ENCODE results near the gene CUEDC2.

Gene CUEDC2, protein sequence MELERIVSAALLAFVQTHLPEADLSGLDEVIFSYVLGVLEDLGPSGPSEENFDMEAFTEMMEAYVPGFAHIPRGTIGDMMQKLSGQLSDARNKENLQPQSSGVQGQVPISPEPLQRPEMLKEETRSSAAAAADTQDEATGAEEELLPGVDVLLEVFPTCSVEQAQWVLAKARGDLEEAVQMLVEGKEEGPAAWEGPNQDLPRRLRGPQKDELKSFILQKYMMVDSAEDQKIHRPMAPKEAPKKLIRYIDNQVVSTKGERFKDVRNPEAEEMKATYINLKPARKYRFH

DNA sequence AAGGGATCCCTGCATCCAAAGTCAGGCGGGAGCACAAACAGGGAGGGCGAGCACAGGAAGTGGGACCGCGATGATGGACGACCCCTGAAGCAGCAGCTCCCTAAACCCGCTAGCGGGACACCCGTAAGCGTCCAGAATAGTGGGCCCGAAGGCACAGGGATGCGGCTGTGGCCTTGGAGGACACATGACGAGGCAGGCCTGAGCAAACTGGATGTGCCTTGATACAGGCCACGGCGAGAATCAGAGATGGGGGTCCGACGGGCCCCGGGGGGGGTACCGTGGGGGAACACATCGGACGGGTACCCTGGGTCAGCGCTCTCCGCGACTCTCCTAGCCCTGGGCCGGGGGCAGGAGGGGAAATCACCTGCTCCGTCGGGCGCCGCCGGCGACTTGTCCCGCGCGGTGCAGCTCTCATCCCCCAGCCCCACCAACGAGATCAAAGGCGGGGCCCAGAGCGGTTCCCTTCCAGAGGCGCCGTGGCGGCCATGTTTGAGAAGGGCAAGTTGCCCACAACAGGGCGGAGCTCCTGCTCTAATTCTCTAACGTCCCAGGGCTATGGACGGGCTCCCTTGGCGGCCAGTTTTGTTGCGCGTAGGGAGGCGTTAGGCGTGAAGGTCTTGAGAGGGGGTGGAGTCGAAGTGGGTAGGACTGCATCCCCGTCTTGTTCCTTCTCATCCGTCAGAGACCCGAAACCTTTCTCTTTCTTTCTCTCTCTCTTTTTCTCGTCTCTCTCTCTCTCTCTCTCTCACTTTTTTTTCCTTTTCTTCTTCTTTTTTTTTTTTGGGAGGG, at the start of gene CUEDC2:
Gene CUEDC2 (minus strand): TSS at position 413 of the 789 bp plus-strand sequence. CDS start 7,386 bp downstream, outside the sequence.
- DNase-seq: peak; percentile 82 to 96 (median 88)

DNA sequence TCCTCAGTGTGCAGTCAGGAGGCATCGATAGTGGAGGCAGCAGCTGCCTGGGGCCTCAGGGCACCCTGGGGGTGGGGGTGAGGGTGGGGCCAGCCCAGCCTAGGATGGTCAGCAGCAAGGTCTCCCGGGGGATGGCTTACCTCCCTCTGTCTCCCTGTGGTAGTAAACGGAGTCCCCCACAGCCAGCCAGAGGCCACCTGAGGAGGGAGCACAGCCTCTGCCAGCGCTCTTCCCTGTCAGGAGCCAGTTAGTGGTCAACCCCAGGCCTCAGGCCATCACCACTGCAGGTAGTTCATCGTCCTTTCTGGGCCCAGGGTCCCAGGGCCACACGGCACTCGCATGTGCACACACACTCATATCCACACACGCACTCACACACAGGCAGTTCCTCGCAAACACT, 48.0 kb upstream of the CUEDC2 start:
- DNase-seq: no peak

DNA sequence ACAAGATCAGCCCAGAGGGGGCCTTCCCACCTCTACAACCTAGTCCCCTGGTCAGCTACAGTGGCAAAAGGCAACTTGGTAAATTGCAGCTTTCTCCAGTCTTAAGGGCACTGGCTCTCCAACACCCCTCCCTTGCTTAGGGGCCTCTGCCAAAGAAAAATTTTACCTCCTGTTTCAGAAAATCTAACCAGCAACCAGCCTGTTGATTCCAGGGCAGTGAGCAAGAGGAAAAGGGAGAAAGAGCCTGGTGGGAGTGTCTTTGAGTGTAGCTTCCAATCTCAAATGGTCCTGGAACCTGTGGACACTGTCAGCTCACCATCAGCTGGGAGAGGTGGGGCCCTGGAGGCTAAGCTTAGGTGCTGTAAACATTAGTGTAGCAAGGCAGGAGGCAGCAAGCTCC, 47.3 kb upstream of the CUEDC2 start:
- DNase-seq: no peak

DNA sequence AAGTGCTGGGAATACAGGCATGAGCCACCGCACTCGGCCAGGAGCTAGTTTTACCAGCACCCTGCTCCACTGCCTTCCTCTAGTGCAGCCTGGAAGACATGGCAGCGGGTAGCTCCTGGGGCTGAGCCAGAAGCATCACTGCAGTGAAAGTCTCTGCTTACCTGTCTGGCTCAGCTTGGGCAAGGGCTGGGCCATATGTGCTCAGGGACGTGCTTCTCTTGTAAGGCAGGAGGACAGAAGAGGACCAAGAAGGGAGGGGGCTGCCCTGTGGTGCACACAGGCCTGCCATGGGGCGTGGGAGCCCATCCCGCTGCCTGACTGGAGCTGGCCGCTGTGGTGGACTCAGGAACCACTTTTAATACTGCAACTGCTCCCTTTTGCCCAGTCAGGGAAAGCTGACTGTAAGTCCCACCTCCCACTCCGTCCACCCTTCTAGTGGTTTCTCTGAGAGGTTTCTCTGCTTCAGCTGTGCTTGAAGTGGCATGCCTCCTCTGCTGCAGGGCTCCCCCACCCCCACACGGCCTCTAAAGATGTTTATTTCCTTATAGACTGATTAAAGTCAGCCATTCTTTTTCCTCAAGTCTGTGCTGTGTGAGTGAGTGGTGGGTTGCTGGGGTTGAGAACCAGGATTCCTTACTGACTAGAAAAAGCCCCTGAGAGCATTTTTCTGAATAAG, 44.2 kb upstream of the CUEDC2 start:
- no peak for DNase-seq

DNA sequence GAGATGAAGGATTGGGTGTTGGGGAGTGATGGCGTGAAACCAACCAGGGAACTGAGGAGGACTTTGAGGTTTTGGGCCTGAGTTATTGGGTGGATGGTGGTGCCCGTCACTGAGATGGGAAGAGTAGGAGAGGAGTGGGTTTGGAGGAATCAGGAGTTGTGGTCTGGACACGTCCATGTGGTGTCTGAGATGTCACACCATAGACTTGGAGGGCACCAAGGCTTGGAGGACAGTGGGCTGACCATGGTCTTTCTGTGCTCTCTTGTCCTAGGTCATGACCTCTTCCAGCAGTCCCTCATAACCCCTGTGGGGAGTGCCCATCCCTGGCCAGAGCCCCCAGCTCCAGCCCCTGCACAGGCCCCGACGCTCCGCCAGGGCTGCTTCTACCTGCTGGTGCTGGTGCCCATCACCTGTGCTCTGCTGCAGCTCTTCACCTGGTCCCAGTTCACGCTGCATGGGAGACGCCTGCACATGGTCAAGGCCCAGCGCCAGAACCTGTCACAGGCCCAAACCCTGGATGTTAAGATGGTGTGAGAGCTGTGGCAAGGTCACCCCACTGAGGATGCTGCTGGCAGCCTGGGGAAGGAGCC, 43.2 kb upstream of the CUEDC2 start:
- DNase-seq: no peak

DNA sequence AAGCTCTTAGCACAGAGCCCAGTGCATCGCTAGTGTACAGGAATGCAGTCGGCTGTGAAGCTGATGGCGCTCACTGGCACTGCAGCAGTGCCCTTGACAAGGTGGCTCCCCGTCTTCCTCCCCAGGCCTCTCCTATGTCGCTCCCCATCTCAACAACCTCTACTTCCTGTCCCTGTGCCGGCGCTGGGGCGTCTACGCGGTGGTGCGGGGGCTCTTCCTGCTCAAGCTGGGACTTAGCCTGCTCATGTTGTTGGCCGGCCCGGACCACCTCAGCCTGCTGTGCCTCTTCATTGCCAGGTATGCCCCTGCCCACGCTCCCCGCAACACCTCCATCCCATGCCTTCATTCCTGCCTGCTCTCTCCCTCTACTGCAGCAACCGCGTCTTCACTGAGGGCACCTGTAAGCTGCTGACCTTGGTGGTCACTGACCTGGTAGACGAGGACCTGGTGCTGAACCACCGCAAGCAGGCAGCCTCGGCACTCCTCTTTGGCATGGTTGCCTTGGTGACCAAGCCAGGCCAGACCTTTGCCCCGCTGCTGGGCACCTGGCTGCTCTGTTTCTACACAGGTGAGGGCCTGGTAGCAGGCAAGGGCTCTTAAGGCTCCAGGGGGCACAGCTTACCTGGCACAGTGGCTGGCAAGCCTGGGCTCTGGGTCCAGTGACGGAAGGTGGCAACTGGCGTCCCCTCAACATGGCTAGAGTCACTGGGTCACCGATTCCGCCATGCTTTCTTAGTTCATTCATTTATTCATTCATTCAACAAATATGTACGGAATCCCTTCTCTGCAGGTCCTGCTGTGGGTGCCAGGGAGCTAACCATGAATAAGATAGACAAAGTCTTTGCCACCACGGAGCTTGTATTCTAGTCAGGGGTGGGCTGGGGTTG, 41.3 kb upstream of the CUEDC2 start:
- DNase-seq: peak in 1 of 4 experiments; percentile 15

DNA sequence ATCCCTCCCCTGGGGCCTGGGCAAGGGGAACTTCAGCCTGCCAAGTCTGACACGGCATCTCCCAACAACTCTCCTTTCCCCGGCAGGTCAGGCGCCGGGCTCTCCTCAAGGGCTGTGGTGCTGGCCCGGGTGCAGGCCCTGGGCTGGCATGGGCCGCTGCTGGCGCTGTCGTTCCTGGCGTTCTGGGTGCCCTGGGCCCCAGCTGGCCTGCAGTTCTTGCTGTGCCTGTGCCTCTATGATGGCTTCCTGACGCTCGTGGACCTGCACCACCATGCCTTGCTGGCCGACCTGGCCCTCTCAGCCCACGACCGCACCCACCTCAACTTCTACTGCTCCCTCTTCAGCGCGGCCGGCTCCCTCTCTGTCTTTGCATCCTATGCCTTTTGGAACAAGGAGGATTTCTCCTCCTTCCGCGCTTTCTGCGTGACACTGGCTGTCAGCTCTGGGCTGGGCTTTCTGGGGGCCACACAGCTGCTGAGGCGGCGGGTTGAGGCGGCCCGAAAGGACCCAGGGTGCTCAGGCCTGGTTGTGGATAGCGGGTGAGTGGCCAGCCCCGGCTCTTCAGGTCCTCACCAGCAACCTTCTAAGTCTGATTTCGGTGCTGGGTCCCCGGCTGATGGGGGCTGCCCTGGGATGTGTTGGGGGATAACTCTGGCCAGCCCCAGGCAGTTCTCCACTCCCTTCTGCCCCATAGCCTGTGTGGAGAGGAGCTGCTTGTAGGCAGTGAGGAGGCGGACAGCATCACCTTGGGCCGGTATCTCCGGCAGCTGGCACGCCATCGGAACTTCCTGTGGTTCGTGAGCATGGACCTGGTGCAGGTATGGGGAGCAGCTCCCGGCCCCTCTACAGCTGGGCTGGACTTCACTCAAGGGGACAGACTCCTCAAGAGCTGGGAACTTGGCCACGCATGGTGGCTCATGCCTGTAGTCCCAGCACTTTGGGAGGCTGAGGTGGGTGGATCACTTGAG, 38.5 kb upstream of the CUEDC2 start:
- DNase-seq: no peak

DNA sequence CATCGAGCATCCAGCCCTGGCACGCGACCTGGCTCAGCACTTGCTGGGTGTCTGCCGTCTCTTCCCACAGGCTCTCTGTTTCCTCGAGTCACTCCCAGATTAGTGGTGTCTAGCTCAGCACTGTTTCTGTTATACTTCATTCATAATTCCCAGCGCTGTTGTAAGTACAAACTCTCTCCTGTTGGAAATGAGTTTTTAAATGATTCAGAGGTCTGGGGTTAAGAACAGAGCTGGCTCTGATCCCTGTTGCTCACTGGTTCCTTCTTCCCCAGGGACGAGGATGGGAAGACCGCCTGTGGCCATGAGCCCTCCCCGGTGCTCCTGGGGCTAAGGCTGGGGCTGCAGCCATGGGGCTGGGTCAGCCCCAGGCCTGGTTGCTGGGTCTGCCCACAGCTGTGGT, 36.3 kb upstream of the CUEDC2 start:
- DNase-seq: no peak

DNA sequence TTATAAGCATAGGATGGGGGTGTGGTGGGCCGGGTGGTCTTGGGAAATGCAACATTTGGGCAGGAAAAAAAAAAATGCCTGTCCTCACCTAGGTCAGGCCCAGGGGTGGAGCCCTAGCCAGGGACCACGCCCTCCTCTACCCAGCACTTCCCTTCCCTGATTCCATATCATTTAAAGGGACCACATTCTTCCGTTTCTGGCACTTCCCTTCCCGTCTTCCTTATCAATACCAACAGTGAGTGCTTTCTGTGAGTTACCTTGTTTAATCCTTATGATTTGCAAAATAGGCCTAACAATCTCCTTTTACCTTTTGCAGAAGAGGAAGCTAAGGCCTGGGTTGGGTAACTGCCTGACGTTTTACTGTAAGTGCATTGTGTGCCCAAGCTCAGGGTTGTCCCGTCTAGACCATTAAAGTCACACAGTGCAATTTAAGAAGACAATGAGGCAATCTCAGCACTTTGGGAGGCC, 35.6 kb upstream of the CUEDC2 start:
- no peak for DNase-seq

DNA sequence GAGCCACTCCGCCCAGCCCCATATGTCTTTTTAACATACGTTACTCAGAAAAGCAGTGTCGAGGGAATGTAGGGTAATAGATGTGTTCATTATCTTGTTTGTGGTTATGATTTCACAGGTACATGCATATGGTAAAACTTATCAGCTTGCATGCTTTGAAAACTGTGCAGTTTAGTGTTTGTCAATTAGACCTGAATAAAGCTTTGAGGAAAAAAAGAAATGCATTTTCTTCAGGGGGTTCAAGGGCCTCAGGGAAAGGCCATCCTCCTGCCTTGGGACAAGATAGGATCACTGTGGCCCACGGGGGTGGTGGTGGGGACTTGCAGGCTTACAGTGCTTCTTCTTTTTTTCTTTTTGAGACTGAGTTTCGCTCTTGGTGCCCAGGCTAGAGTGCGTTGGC, 34.9 kb upstream of the CUEDC2 start:
- no peak for DNase-seq

DNA sequence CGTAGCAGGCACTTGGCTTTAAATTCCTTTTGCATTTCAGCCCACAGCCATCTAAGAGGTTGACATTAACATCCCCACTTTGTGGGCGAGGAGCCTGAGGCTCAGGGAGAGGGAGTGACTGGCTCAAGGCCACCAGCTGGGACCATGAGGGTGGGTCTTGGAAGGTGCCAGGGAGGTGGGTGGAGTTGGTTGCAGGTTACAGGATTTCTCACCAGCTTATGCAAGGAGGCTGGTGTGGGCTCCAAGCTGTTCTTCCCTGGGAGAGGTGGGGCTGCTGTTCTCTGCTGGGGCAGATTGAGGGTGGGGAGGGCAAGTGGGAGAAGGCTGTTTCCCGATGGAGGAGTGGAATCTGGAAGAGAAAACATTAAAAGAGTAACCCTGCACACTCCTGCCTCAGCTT, 33.1 kb upstream of the CUEDC2 start:
- DNase-seq: no peak

DNA sequence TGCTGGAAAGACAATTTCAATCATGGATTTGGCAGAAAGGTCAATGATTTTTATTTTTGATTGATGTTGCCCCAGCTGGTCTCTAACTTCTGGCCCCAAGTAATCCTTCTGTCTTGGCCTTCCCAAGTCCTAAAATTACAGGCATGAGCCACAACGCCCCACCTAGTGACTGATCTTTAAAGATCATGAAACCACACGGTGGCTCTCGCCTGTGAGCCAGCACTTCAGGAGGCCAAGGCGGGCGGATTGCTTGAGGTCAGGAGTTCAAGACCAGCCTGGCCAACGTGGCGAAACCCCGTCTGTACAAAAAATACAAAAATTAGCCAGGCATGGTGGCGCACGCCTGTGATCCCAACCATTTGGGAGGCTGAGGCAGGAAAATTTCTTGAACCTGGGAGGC, 31.6 kb upstream of the CUEDC2 start:
- no peak for DNase-seq

DNA sequence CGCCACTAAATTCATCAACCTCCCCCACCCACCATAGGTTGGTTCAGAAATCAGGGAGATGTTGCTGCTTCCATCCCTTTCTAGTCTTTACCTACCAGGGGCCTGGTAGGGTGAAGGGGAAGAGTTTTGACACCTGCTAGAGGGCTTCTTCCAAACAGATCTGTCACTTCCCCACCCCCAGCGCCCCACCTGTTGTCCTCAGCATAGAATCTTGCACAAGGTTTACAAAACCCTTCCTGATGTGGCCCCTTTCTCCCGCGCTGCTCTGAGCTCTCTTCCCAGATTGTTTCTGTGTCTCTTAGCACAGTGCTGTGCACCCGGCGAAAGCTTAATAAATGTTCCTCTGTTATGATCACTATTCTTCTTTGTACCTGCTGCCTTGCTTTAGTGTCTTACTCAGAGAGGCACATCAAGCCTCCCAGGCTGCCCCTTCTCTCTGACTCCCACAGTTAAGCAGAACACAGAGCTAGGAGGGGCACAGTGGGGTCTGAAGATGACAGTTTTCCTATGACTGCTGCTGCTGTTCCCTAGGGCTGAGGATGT, 30.2 kb upstream of the CUEDC2 start:
- DNase-seq: no peak

DNA sequence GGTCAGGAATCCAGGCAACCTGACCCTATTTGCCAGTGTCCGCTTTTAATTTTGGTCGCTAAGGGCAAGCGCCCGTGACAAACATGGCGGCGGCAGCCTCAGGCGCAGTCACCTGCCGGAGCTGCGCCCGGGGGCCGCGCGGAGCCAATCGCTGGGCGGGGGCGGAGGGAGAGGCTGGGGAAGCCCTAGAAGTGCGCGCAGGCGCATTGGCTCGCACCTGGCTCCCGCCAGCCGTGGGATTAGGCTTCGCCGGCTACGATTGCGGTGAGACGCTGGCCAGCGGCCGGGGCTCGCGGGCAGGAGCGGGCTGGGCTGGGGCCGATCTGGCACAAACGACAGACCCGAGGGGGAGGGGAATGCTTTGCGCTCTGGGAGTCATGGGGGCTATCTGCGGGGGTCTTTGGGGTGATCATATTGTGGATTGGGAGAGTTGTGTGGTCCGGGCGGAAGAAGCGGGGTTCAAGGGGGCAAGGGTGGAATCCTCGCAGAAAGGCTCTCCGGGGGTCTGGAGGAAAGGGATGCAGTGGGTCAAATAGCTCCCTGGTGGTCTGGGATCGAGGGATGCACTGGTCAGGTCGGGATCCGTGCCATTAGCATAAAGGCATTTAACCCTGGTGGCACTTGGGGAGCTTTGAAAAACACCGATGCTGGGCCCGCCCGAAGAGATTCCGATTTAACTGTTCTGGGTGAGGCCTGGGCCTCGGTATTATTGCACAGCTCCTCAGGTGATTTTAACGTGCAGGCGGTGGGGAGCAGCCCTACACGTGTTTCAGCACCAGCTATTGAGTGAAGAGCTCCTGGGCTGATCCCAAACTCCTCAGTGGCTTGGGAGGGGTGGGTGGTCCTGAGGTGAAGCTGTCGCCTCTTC, 29.0 kb upstream of the CUEDC2 start:
- DNase-seq: peak; percentile 74 to 89 (median 86)

DNA sequence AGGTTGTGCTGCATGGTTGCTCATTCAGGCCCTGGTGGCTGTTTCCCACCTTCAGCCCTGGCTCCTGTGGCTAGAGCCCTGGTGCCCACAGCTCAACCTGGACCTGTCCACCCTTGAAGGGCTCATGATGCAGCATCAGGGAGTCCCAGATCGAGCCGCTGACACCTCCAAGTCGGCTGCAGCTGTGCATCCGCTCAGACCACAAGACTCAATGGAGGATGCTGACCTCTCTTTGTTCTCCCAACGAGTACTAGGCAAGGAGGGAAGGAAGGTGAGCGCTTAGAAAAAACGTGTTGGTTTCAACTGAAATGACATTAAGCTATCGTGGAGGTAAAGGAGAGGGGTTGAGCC, 28.4 kb upstream of the CUEDC2 start:
- no peak for DNase-seq

DNA sequence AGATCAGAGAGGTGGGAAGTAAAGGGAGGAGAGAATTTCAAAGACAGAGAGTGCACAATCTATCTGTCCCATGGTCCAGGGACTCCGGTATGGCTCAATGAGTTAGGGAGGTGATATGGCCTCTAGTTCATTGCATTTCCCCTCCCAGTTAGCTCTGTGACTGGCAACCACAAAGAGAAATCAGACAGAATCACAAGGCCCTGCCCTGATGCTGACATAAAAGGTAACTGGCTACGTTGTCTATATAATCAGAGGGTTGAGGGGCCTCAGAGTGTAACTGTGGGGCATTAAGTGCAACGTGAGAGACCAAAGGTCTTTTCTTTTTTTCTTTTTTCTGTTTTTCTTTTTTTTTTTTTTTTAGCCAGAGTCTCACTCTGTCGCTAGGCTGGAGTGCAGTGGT, 26.3 kb upstream of the CUEDC2 start:
- no peak for DNase-seq

DNA sequence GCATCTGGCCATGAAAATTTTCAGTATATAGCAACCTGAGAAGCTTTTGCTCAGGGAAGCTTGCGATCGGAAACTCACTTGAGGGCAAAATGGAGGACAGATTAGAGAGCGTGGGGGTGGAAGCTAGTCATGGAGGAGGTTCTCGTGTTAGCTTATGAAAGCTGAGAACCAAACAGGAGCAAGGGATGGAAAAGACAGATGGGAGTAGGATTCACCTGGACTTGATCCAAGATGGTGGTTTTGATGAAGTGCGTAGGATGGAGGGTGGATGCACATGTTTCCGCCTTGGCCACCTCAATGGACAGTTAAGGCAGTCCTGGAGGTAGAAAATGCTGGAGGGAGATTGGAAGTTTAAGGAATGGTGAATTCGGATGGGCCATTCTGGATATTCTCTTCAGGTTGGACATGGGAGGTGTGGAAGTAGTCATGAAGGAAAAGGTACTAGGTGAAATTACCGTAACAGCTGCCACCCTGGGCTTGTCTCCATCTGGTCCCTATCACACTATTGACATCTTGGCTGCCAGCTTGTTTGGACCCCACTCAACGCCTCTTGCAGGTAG, 25.3 kb upstream of the CUEDC2 start:
- DNase-seq: no peak

DNA sequence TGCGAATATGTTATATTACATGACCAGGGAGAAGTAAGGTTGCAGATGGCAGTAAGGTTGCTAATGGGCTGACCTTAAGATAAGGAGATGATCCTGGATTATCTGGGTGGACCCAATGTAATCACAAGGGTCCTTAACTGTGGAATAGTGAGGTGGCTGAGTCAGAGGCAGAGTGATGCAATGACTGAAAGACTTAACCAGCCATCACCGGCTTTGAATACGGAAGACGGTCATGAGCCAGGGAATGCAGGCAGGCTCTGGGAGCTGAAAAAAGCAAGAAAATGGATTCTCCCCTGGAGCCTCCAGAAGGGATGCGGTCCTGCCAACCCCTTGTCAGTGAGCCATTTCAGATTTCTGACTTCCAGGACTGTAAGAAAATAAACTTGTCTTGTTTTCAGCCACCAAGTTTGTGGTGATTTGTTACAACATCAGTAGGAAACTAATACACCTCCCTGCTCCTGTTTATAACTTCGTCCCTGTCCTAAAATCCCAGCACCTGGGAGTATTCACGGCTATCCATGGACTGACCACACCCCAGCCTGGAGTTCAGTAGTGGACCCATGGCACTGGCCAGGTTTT, 23.6 kb upstream of the CUEDC2 start:
- DNase-seq: no peak

Measured in activated CD4-positive, CD25-positive, alpha-beta regulatory T cell (primary cell).